Measurements from ENCODE around the gene EPM2A.

DNA sequence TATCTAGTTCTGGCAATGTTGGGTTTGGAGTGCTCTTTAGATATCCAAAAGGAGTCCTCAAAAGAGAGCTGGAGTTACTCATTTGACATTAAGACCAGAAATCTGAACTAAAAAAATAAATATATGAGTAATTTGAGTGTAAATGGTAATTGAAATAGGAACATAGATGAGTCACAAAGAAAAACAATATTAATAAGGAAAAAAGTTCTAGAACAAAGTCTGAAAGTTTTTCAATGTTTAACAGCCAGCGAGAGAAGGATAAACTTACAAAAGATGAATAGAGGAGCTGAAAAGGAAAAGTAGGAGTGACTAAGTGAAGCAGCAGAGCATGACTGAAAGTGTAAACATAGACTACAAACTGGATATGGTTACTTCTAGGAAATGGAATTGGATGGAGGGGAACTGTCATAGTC lies 46.8 kb downstream of the EPM2A start:
- TF ChIP-seq CTCF (IDR thresholded peaks at IDR 0.05; ENCODE audit: low read depth, low read length): no peak
- TF ChIP-seq, protein P1, sequence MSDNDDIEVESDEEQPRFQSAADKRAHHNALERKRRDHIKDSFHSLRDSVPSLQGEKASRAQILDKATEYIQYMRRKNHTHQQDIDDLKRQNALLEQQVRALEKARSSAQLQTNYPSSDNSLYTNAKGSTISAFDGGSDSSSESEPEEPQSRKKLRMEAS (IDR thresholded peaks at IDR 0.05; ENCODE audit: low read depth, low read length): no peak
- no peak for TF ChIP-seq POLR2A (IDR thresholded peaks at IDR 0.05; ENCODE audit: extremely low read depth, insufficient read length)
